ENCODE data around the gene SFTPB.

The SFTPB gene

DNA sequence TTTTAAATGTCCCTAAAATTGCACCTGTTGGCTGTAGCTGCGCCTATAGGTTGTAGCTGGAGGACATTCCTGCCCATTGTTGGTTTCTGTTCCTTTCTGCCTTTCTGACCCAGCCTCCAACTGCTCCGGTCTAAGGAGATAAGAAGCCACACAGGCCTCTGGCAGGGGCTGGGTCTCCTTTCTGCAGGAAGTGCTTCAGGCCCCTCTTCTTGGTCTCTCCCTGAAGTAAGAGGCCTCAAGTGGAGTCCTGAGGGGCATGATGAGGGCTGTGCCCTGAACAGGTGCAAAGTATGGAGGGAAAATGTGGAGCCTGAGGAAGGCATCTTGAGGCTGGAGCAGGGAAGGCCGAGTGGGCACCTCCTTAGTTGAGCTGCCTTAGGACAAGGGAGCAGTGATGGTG is 10.4 kb upstream of the SFTPB start:
- H3K9me3 ChIP-seq (ENCODE audit: control insufficient read depth, insufficient read depth, low read depth, low read length): no peaks in the 10 kb centered on the region
- no peaks in the 10 kb centered on the region for H3K36me3 ChIP-seq (ENCODE audit: control insufficient read depth in 2 of 2, insufficient read depth in 1 of 2, low read length in 2 of 2)
- TF ChIP-seq SCRT2 (tag by site-specific recombination; IDR thresholded peaks at IDR 0.05) (0 out of 2 replicates have a peak, but pooled peaks have one; percentile 5), ZNF623 (tag by site-specific recombination; IDR thresholded peaks at IDR 0.05) (no peak)
- ChIA-PET CTCF (interaction anchor here (0.6 to 3.0 kb wide), 10 partner anchors 9 to 135 kb away, joined by 3 to 28 read pairs (median 7); no protein-coding TSS in a partner anchor), POLR2A (no interaction called here)
- no peak overlapping the region for H3K4me3 ChIP-seq (ENCODE audit: low read depth, low read length)
- H3K4me1 ChIP-seq (ENCODE audit: control insufficient read depth, insufficient read depth, low read length): no peaks in the 10 kb centered on the region
- no peak overlapping the region for H3K27ac ChIP-seq (ENCODE audit: extremely low read depth, low read depth, low read length)

DNA sequence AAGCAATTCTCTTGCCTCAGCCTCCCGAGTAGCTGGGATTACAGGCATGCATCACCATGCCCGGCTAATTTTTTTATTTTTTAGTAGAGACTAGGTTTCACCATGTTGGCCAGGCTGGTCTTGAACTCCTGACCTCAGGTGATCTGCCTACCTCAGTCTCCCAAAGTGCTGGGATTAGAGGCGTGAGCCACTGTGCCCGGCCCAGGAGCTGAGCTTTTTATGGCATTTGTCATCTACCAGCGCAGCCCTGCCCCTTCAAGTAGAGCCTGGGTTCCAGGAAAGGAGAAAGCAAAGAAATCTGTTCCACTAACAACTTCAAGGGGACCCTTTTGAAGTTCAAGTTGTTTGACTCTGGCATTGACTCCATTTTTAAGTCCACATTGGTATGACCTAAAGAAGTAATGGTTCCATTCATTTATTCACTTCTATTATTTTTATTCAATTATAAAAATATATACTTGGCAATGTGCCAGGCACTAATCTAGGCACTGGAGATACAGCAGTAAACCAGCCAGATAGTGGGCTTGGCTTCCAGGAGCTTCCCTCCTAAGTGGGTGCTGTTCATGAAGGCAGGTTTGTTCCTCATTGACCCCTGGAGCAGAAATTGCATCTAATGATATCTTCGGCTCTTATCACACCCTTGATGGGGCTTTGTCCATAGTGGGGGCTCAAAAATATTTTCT is 8.0 kb upstream of the SFTPB start:
- H3K27ac ChIP-seq (ENCODE audit: extremely low read depth, low read depth, low read length): no peak overlapping the region
- ChIA-PET POLR2A (no interaction called here), CTCF (interaction anchor here (0.6 to 1.8 kb wide), 4 partner anchors 20 to 138 kb away, joined by 3 to 6 read pairs (median 5); no protein-coding TSS in a partner anchor)
- H3K4me1 ChIP-seq (ENCODE audit: control insufficient read depth, insufficient read depth, low read length): no peaks in the 10 kb centered on the region
- no peaks in the 10 kb centered on the region for H3K9me3 ChIP-seq (ENCODE audit: control insufficient read depth, insufficient read depth, low read depth, low read length)
- H3K36me3 ChIP-seq (ENCODE audit: control insufficient read depth in 2 of 2, insufficient read depth in 1 of 2, low read length in 2 of 2): no peaks in the 10 kb centered on the region
- no peak for TF ChIP-seq ZBTB20 (tag by site-specific recombination; IDR thresholded peaks at IDR 0.05)
- TF ChIP-seq ZNF426 (tag by site-specific recombination; IDR thresholded peaks at IDR 0.05): no peak
- TF ChIP-seq, protein P1, sequence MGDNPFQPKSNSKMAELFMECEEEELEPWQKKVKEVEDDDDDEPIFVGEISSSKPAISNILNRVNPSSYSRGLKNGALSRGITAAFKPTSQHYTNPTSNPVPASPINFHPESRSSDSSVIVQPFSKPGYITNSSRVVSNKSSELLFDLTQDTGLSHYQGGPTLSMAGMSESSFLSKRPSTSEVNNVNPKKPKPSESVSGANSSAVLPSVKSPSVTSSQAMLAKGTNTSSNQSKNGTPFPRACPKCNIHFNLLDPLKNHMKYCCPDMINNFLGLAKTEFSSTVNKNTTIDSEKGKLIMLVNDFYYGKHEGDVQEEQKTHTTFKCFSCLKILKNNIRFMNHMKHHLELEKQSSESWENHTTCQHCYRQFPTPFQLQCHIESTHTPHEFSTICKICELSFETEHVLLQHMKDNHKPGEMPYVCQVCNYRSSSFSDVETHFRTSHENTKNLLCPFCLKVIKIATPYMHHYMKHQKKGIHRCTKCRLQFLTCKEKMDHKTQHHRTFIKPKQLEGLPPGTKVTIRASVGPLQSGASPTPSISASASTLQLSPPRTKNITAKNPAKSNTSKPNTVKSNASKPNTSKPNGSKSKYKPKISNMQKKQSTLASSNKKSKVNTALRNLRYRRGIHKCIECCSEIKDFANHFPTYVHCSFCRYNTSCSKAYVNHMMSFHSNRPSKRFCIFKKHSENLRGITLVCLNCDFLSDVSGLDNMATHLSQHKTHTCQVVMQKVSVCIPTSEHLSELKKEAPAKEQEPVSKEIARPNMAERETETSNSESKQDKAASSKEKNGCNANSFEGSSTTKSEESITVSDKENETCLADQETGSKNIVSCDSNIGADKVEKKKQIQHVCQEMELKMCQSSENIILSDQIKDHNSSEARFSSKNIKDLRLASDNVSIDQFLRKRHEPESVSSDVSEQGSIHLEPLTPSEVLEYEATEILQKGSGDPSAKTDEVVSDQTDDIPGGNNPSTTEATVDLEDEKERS (tag by site-specific recombination; IDR thresholded peaks at IDR 0.05): no peak
- H3K4me3 ChIP-seq (ENCODE audit: low read depth, low read length): no peak overlapping the region

DNA sequence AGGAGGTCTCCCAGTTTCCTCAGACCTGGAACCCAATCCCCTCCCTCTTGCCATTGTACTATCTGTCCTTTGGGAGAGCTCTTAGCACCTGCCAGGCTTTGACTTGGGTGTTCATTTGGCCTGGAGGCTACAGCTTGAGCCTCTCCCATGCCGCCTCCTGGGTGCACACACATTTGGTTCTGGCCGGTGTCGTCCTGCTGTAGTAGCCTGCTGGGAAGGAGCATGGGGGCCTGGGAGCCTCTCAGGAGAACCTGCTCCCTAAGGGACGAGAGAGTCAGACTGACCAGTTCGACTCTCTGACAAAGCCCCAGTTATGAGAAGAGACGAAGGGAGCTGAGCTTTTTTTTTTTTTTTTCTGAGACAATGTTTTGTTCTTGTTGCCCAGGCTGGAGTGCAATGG is 7.4 kb upstream of the SFTPB start:
- Histone ChIP-seq H3K4me3 (ENCODE audit: low read depth, low read length) (no peak overlapping the region), H3K4me1 (ENCODE audit: control insufficient read depth, insufficient read depth, low read length) (no peaks in the 10 kb centered on the region), H3K9me3 (ENCODE audit: control insufficient read depth, insufficient read depth, low read depth, low read length) (no peaks in the 10 kb centered on the region), H3K27ac (ENCODE audit: extremely low read depth, low read depth, low read length) (no peak overlapping the region), H3K36me3 (ENCODE audit: control insufficient read depth in 2 of 2, insufficient read depth in 1 of 2, low read length in 2 of 2) (no peaks in the 10 kb centered on the region)
- TF ChIP-seq ZNF473 (tag by site-specific recombination; IDR thresholded peaks at IDR 0.05) (no peak), ZNF510 (tag by site-specific recombination; IDR thresholded peaks at IDR 0.05; ENCODE audit: insufficient replicate concordance) (no peak), ZNF701 (tag by site-specific recombination; IDR thresholded peaks at IDR 0.05) (no peak)
- TF ChIP-seq, protein P2, sequence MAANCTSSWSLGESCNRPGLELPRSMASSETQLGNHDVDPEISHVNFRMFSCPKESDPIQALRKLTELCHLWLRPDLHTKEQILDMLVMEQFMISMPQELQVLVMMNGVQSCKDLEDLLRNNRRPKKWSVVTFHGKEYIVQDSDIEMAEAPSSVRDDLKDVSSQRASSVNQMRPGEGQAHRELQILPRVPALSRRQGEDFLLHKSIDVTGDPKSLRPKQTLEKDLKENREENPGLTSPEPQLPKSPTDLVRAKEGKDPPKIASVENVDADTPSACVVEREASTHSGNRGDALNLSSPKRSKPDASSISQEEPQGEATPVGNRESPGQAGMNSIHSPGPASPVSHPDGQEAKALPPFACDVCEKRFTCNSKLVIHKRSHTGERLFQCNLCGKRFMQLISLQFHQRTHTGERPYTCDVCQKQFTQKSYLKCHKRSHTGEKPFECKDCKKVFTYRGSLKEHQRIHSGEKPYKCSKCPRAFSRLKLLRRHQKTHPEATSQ (tag by site-specific recombination; IDR thresholded peaks at IDR 0.05): no peak
- POLR2A ChIA-PET: no interaction called here
- CTCF ChIA-PET: interaction anchor here (0.7 to 1.8 kb wide), 3 partner anchors 32 to 139 kb away, joined by 3 to 6 read pairs (median 5); no protein-coding TSS in a partner anchor

DNA sequence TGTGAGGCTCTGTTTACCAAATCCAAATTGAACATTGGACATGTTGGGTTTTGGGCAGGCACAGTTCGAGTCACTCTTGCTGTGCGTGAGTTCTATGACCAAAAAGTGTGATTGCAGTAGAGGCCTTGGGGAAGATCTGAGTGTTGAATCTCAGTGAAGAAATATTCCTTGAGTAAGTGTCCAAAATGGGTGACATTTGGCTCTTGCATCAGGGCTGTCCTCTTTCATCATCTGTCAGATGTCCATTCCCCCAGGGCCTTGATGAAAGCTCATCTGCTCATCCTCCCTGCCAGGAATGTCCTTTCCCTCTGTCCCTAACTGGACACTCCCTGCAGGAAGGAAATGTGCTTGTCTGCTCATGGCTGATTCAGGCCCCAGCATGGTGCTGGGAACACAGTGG is 6.4 kb upstream of the SFTPB start:
- ChIA-PET CTCF (interaction anchor here (0.5 to 1.8 kb wide), 5 partner anchors 22 to 141 kb away, joined by 3 to 6 read pairs (median 4); no protein-coding TSS in a partner anchor), POLR2A (no interaction called here)
- H3K36me3 ChIP-seq (ENCODE audit: control insufficient read depth in 2 of 2, insufficient read depth in 1 of 2, low read length in 2 of 2): no peaks in the 10 kb centered on the region
- no peak overlapping the region for H3K4me3 ChIP-seq (ENCODE audit: low read depth, low read length)
- H3K9me3 ChIP-seq (ENCODE audit: control insufficient read depth, insufficient read depth, low read depth, low read length): no peaks in the 10 kb centered on the region
- no peak overlapping the region for H3K27ac ChIP-seq (ENCODE audit: extremely low read depth, low read depth, low read length)
- no peaks in the 10 kb centered on the region for H3K4me1 ChIP-seq (ENCODE audit: control insufficient read depth, insufficient read depth, low read length)
- TF ChIP-seq, protein P3, sequence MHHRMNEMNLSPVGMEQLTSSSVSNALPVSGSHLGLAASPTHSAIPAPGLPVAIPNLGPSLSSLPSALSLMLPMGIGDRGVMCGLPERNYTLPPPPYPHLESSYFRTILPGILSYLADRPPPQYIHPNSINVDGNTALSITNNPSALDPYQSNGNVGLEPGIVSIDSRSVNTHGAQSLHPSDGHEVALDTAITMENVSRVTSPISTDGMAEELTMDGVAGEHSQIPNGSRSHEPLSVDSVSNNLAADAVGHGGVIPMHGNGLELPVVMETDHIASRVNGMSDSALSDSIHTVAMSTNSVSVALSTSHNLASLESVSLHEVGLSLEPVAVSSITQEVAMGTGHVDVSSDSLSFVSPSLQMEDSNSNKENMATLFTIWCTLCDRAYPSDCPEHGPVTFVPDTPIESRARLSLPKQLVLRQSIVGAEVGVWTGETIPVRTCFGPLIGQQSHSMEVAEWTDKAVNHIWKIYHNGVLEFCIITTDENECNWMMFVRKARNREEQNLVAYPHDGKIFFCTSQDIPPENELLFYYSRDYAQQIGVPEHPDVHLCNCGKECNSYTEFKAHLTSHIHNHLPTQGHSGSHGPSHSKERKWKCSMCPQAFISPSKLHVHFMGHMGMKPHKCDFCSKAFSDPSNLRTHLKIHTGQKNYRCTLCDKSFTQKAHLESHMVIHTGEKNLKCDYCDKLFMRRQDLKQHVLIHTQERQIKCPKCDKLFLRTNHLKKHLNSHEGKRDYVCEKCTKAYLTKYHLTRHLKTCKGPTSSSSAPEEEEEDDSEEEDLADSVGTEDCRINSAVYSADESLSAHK (tag by site-specific recombination; IDR thresholded peaks at IDR 0.05): no peak
- TF ChIP-seq ZNF274 (IDR thresholded peaks at IDR 0.05; ENCODE audit: low read length): no peak
- TF ChIP-seq ZNF274 (tag by site-specific recombination; IDR thresholded peaks at IDR 0.05; ENCODE audit: borderline replicate concordance): no peak
- TF ChIP-seq KLF16 (tag by site-specific recombination; IDR thresholded peaks at IDR 0.05): no peak
- TF ChIP-seq, protein P4, sequence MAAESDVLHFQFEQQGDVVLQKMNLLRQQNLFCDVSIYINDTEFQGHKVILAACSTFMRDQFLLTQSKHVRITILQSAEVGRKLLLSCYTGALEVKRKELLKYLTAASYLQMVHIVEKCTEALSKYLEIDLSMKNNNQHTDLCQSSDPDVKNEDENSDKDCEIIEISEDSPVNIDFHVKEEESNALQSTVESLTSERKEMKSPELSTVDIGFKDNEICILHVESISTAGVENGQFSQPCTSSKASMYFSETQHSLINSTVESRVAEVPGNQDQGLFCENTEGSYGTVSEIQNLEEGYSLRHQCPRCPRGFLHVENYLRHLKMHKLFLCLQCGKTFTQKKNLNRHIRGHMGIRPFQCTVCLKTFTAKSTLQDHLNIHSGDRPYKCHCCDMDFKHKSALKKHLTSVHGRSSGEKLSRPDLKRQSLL (tag by site-specific recombination; IDR thresholded peaks at IDR 0.05): no peak
- no peak for TF ChIP-seq SCRT2 (tag by site-specific recombination; IDR thresholded peaks at IDR 0.05)
- no peak for TF ChIP-seq ZNF792 (tag by site-specific recombination; IDR thresholded peaks at IDR 0.05)
- no peak for TF ChIP-seq ZBTB21 (tag by site-specific recombination; IDR thresholded peaks at IDR 0.05)
- TF ChIP-seq ZNF169 (tag by site-specific recombination; IDR thresholded peaks at IDR 0.05): no peak
- TF ChIP-seq ZNF777 (tag by site-specific recombination; IDR thresholded peaks at IDR 0.05; ENCODE audit: borderline replicate concordance): no peak
- no peak for TF ChIP-seq ZNF416 (tag by site-specific recombination; IDR thresholded peaks at IDR 0.05)
- no peak for TF ChIP-seq ZNF138 (tag by site-specific recombination; IDR thresholded peaks at IDR 0.05; ENCODE audit: borderline replicate concordance)
